ENCODE results near the gene NFAM1.

Gene NFAM1

DNA sequence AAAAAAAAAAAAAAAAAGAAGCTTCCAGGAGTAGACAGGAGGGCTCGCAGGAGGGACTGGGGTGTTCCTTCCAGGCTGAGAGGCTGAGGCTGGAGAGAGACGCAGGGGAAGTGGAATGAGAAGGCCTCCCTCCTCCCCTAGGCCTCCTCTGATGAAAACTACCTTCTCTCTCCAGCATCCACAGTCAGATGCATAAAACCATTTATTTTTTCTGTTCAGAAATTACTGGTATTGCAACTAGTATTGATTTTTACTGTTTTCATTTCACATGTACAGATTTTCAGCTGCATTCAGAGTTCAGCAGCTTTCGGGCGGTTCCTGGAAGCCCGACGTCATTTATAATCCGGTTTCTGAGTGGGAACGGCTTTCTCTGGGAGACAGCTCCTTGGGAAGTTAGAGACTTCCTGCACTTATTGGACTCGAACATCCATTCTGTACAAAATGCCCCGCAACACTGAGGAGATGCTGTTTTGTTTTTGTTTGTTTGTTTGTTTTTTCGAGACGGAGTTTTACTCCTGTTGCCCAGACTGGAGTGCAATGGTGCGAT lies 6.9 kb upstream of the NFAM1 start:
- no peak for DNase-seq

DNA sequence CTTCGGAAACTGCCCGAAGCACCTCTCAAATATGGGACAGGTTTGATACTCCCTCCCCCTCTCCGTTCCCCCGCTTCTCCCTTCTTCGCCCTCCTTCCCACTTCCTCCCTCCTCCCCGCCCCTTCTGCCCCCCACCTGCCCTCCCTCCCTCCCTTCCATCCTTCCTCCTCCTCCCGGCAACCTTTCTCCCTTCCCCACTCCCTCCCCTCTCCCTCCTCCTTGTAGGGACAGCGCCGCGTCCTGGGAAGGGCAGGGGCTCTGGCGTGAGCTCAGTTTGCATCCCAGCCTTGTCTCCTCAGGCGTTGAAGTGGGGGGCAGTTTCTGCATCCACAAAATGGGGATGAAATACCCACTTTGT lies 6.1 kb upstream of the NFAM1 start:
- DNase-seq = no peak

DNA sequence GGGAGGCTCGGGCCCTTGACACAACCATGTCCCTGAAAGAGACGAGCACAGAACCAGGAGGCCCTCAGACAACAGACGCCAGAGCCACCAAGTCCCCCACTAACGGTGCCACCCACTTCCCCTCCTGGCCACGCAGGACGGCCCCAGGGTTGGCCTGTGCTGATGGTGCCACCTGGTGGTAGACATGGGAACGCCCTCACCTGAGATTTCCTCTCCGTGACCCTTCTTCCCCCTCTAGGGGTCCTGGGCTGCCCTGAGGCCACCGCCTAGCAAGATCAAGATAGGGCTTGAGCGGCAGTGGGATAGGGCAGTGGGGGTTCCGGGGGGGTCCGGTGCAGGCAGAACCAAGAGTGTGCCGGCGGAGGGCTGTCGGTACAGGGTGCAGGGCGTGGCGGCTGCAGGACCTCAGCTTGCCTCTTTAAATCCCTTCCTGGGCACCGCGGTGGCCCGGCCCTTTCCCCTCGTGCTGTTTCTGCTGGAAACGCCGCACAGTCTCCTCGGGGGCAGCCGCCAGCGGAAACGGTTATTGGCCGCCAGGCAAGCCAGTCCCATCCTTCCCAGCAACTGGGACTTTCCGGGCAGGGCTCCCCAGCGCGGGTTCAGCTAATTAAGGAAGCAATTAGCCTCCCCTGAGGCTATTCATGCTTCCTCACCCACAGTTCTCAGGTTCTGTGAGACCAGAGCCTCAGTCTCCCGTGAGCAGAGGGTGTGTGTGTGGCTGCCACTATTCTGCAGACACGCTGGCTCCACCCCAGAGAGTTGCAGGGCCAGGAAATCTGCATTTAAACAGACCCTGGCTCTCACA lies 5.5 kb upstream of the NFAM1 start:
- peak; percentile 78 for DNase-seq

DNA sequence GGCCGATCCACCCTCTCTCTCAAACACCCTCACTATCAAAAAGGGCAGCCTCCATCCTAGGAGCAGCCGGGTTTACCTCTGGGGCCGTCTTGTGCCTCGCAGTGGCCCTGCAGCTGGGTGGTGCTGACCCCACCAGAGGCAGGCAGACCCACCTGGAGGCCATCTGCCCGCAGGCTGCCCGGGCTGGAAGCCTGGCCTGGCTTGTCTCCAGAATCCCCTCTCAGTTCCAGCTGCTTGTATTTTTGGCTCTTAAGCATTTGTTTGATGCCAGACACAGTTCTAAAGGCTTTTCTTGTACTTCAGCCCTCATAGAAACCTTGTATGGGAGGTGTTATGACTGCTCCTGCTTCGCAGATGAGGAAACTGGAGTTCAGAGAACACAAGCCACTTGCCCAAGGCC lies 4.2 kb upstream of the NFAM1 start:
- DNase-seq = no peak

DNA sequence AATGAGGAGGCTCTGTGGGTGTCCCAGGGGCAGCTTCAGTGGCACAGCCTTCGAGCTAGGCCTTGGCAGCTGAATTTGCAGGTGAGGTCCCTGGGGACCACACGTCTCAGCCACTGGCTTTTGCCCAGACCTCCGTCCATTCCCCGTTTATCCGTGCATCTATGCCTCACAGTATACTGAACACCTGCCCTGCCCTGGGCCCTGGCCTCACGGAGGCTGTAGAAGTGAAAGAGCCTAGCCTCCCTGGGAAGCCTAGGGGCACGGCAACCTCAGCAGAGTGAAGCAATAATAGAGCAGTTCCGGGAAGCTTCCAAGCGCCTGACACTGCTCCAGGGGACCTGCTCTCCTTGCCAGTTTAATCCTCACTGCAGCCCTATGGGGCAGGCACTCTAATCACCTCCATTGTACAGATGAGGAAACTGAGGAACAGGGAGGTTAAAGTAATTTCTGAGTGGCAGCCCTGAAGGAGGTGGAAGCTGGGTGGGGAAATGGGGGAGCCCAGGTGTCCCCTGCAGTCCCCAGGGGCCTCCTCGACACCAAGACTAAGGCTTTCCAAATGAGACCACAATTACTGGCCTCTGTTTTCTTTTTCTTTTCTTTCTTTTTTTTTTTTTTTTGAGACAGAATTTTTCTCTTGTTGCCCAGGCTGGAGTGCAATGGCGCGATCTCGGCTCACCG lies 2.7 kb upstream of the NFAM1 start:
- no peak for DNase-seq

DNA sequence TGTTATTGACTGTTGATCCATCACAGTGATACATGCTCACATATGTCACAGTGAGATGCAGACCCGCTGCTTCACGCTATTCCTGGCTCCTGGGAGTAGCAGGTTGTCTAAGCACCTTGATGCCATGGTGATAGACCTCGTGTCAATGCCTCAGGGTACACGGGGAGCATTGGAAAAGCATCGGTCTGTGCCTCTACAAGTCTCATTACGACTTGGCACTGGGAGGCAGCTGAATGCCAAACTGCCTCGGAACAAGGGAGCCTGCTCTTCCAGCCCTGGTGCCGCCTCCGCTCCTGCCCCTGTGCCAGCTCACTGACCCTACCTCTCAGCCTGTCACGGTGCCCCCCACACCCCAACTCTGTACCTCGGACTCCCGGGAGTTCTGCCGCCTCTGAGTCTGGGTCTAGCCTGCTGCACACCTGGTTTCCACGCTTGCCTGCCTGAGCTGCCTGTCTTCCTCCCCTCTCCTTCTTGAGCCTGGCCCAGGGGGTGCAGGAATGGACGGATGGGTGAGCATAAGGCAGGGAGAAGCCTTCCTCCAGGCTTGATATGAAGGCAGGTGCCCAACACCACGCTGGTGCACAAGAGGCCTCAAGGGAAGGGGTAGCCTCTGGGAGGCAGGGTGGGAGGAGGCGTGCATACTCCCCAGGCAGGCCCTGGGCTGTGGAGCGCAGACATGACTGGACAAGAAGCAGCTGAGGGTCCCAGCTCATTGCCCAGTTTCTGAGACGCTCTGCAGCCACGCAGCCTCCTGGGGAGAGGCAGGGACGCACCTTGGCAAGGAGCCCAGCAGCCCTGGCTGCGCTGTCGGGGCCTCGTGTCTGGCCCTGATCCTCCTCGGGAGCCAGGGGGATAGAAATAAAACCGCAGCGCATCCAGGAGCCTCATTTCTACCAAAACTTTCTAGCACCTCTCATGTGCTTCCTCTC lies 1.8 kb upstream of the NFAM1 start:
- DNase-seq = no peak

DNA sequence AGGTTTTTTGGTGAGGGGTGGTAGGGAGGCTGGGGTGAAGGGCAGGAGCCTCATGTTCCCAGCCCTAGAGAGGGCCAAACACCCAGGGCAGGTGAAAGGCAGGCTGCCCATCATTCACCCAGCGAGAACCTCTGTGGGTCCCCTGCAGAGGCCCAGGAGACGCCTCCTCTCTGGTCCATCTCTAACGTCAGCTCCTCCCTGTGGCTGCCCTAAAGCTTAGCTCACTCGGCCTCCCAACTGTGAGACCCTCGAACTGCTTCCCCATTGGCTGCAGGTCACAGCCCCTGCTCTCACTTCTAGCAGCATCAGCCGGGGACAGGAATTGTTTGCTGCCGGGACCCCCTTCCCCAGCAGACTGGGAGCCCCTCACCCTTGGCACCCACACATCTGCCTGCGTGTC lies 615 bp upstream of the NFAM1 start:
- no peak for DNase-seq

DNA sequence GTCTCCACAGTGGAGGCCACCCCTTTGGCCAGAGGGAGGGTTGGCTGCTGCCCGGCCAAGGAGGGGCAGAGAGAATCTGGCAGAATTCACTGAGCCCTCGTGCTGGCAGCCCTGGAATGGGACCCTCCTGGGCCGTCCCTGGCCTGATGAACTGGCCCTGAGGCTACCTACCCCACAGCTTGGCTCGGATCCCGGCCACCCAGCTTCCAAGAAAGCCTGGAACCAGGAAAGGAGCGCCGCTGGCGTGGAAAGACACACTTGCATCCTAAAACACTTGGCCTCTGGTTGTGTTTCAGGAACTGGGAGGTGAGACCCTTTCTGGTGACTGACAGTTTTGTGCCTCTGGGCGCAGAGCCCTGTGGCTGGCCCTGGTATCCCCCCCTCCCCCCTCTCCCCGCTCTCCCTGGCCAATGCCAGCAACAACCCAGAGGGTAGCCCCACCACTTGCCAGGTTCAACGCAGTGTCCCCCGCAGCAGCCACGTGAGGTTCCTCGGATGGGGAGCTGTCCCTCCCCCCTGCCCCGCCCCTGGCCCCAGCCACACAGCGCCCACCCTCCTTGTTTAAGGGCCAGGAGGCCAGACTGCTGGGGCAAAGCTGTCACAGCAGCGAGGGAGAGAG lies 693 bp downstream of the NFAM1 start:
- DNase-seq = no peak

DNA sequence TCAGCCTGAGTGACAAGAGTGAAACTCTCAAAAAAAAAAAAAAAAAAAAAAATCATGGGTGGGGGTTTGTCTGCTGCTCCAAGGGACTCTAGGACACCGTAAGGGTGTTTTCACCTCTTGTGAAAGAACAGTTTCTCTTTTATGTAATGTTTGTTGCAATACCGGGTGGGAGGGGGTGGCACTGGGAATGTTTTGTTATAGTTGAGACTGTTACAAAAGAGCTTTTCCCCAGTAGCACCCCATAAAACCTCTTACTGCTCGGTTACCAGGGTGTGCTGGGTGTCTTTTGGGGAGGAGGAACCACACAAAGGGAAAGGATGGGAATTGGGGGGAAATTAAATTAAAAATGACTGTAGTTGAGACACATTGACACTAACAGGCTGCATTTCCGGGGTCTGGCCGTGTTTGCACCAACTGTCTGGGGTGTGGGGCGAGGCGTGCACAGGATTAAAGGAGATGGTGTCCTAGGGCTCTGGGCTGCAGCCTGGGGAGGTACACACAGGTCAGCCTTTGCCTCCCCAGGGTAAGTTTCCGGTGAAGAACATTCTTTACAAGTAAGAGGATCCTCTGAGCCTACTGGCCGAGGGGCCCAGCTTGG lies 1.6 kb downstream of the NFAM1 start:
- no peak for DNase-seq

DNA sequence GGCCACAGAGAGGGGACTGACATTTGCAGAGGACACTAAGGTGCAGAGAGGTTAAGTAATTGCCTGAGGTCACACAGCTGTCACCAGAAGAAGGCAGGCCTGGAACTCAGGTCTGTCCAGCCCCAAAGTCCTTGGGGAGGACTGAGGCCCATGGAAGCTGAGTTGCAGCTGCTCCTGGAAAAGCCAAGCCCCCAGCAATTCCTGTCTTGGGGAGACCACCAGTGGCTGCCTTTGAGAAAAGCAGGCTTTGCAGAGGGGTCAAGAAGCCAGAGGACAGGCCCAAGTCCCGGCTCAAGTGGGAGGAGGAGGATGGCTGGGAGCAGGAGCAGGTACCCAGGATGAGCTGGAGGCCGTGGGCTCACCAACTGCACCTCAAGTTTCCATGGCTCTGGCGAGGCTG lies 3.4 kb downstream of the NFAM1 start:
- no peak for DNase-seq

DNA sequence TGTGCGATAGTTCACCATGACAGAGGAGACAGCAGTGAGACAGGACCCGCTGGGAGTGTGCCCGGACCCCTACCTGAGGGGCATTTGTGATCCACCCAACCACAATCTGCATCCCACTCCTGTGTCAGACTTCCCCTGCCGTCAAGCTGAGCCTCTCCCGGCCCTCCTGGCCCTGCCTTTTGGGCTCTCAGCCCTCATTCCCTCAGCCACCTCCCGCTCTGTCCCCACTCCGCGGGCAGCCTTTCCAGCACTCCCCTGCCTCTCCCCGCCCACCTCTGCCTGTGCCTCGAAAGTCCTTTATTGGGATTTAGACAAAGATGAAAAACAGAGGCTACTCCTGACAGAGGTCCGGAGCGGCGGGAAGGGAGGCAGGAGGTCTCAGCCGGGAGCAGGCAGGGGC lies 4.2 kb downstream of the NFAM1 start:
- DNase-seq = no peak

DNA sequence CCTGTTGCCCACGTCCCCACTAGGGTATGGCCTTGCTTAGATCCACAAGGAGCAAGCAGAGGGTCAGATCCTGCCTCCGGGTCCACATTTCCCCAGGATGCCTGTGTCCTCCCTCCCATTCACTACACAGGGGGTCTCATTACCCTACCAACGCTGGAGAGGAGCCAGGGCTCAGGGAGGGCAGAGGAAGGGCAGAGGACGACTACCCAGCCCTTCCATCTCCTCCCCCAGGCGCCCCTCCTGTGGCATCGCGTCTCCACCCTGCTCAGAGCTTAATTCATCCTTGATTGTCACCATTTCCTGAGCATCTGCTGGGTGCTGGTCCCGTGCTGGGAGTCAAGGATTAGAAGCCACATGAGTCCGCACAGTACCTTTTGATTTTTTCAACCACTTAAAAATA lies 5.0 kb downstream of the NFAM1 start:
- DNase-seq = no peak

DNA sequence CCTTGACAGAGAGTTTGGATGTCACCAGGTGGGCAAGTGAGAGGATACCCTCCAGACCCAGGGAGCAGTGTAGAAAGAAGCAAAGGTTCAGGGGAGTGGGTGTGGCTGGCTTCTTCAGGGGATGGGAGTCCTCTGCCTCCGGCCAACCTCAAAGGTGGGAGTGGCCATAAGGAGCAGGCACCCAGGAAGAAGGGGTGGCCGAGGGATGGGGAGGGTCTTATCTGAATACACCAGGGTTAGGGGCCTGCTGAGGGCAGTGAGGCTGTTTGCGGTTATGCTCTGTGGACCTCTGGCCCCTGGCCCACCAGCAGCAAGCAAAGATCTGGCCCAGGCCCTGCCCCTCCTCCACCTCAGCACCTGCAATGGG lies 6.2 kb downstream of the NFAM1 start:
- DNase-seq = no peak

DNA sequence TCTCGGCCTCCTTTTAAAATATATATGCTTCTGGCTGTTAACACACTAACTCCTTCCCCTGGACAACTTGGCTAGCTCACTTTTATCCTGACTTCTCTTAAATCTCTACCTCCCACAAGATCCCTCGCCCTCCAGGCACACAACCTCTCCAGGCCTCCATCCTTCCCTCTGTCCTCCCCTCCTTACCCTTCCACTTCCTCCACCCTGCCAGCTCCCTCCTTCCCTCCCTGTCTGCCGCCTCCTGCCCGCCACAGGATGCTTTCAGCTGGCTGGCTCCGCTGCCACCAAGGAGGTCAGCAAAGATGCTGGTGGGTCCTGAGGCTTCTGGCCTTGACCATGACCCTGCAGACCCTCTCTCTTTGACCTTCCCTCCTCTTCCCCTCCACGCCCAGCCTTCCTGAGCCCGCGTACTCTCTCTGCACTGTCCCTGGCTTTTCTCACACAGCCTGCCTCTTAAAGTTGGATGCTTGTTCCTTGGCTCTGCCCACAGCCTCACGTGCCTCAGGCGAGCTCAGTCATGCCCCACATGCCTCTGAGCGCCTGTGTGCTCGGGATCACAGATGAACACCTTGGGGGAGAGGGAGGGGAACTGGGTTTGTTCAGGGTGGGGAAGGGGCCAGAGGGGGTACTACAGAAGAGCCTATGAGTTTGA lies 6.7 kb downstream of the NFAM1 start:
- DNase-seq = no peak

DNA sequence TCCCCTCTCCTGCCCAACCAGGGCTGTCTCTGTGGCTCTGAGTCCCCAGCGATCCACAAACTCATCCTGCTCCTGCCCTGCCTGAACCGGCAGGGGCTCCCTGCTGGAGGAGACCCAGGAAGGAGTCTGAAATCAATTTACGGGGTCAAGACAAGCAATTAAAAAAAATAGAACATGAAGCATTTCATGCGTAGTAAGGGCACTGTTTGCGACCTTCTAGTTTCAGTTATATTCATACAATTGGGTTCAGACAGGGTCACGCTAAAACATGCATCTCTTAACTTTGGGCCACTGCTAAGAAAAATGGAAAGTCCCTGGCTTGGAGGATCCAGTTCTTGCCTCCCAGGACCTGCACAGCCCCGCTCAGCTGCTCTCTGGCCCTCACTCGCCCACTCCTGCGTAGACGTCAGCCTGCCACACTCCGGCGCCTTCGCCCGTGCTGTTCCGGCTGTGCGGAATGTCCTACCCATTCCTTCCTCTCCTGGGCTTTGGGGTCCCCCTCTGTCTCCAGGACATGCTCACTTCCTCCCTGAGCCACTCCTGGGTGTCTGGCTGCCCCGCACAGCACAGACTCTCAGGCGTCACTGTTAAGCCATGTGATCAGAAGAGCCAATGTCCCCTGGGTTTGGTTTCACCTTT lies 12.8 kb downstream of the NFAM1 start:
- DNase-seq = no peak

DNA sequence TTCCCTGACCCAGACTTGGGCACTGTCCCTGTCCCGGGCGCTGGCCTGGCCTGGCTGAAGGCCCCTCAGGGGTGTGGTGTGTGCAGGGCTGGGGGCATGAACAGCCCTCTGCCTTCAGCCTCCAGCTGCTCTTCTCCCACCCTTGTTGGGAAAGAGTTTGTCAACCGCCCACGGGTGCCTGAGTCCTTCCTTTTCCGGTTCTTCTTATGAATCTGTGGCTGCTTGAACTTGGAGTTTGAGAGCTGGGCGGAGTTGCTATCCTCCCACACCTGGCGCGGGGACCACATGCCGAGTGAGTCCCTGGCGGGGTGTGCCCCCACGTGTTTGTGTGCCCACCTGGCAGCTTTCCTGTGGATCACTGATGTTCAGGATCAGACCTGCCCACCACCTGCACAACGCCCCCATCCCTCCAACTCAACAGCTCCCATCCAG lies 13.4 kb downstream of the NFAM1 start:
- DNase-seq = no peak

DNA sequence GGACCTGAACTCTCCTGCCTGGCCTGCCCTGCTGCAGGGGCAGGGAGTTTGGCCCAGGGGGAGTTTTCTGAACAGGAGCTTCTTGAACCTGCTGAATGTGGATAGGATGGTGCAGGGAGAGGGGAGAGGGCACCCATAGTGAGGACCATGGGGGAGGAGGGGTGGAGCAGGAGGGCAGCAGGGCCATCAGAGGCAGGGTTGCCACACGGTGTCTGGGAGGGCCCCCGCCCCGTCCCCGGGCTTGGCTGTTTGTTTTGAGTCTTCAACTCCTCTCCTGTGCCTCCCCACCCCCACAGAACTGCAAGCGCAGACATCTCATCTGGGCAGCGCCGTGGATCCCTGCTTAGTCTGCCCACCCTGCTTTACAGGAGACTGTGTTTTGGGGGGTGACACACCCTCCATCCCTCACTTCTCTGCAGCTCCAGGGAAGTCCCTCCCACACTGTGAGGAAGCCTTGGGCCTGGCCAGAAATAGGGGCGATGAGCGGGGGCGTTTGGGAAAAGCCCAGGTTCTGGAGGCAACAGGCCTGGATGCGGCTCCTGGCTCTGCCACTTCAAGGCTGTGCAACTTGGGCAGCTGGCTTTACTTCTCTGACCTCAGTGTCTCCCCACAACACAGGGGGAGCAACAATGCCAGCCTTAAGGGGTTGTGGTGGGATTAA lies 14.4 kb downstream of the NFAM1 start:
- no peak for DNase-seq

DNA sequence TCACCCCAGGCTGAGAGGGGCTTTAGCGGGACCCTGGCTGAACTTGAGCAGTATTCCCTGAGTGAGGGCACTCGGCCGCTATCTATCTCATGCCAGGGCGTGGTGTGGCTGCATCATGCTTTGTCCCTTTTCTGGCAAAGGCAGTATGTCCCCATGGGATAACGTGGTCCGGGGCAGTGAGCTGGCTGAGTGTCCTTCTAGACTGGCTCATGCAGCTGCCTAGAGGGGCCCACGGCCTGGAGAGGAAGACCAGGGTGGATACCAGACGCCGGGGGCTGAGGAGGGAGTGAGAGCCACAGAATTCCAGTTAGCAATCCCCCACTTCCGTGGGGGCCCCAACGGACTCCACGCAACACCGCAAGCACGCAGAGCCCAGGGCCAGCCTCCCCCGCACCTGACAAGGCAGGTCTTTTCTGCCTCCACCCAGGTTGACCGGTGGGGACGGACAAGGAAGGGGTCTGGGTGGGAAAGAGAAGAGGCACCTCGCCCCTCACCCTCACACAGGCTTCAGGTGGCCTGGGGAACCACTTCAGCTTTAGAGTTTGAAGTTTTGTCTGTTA lies 15.5 kb downstream of the NFAM1 start:
- DNase-seq = no peak

DNA sequence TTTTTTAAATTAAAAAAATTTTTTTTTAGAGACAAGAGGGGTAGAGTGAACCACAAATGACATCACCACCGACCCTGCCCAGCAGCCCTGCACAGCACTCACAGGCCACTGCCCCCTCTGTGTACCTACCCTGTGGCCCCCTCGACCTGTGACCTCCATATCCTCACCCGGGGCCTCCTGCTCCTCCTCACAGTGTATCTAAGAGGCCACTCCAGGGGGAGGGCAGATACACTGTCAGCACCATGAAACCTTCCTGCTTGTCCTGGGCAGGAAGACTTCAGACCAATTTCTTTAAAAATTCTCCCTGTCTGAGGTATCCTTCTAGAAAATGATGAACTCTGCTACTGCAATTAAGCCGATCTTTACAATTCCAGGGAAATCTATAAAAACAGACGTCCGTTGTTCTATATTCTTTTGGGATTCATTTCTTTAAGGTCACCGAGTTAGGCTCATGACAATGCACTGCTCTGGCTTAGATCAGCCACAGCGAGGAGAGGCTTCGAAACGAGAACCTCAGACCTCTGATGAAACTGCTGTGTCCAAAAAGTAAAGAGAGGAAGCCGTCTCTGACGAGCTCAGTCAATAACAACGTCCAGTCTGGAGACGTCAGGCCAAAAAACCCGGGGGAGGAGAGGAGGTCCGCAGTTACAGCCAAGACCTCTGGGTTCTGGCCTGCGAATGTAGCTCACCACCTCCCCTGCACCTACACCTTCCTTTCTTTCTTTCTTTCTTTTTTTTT lies 17.5 kb downstream of the NFAM1 start:
- DNase-seq = no peak

DNA sequence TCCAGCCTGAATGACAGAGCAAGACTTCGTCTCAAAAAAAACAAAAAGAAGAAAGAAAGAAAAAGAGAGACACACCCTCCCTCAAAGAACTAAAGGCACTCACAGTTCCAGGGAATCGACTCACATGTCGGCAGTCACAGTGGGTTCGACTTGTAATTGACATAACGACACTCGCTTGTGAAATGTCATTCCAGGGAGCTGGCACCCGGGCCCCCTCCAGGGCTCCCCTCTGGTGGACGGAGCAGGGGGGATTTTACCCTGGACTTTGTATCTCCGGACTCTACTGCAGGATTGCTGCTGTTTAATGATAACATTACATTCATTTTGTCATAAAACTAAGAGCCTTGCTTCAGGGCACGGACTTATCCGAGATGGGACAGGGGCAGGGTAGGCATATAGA lies 18.2 kb downstream of the NFAM1 start:
- DNase-seq = no peak
